GM12891 (cell line): ENCODE results near the gene GYS1.
A peak's percentile ranks its signal among the peaks of the same experiment; 100 is the strongest.

Experiments
- DNase-seq: peaks from one replicate; pipeline ENCODE4 v3.0.0; 2011; ENCODE audit warnings: low spot score; ENCODE audit not compliant: insufficient read length
- FAIRE-seq: peaks from 2 replicates; lab custom pipeline; 2011; peaks lifted over from hg19 to GRCh38; lab: Jason Lieb, UNC
- PAX5 ChIP-seq: IDR thresholded peaks from 2 replicates; pipeline ENCODE4 v1.6.1; 2011; ENCODE audit warnings: low read length, moderate library complexity, mild to moderate bottlenecking; ENCODE audit not compliant: insufficient read depth, severe bottlenecking
- POLR2A ChIP-seq: IDR thresholded peaks from 2 replicates; pipeline ENCODE4 v1.6.1; 2011; ENCODE audit warnings: low read depth, low read length, control low read depth
- POLR2AphosphoS5 ChIP-seq: IDR thresholded peaks from 2 replicates; pipeline ENCODE4 v1.6.1; 2011; ENCODE audit warnings: low read depth, low read length, control low read depth
- POU2F2 ChIP-seq: IDR thresholded peaks from 2 replicates; pipeline ENCODE4 v1.6.1; 2011; ENCODE audit warnings: low read depth, mild to moderate bottlenecking, control low read depth, low read length, moderate library complexity
- SPI1 ChIP-seq: IDR thresholded peaks from 2 replicates; pipeline ENCODE4 v1.6.1; 2011; ENCODE audit warnings: low read depth, low read length, control low read depth
- TAF1 ChIP-seq: IDR thresholded peaks from 2 replicates; pipeline ENCODE4 v1.6.1; 2011; ENCODE audit warnings: low read depth, low read length, control low read depth

The GYS1 gene

GRCh38 chr19:48959341-48960239 lies 33.5 kb downstream of the GYS1 start:
- TF ChIP-seq SPI1 (peak; percentile 82), TAF1 (no peak)
- FAIRE-seq: no peak

GRCh38 chr19:48958006-48958405 lies 35.1 kb downstream of the GYS1 start:
- FAIRE-seq (no peak), DNase-seq (no peak)
- no peak for TF ChIP-seq TAF1
- TF ChIP-seq PAX5: no peak
- TF ChIP-seq POLR2AphosphoS5: no peak
- TF ChIP-seq POU2F2: no peak
- TF ChIP-seq SPI1: no peak
- TF ChIP-seq POLR2A: no peak

More at GRCh38 chr19:48959341-48960239, 33.5 kb downstream of the GYS1 start:
- no peak for DNase-seq

- DNase-seq: no peak
- FAIRE-seq: no peak
- TF ChIP-seq POU2F2: no peak
- TF ChIP-seq TAF1: no peak
These were observed 37.7 kb downstream of the GYS1 start for GRCh38 chr19:48955308-48955958.

- DNase-seq: peak; percentile 97
- peak; percentile 99 for FAIRE-seq
- TF ChIP-seq POLR2AphosphoS5 (peak; percentile 74), TAF1 (peak; percentile 61), PAX5 (no peak), SPI1 (0 out of 2 replicates have a peak, but pooled peaks have one; percentile 26), POU2F2 (peak; percentile 50; the same call in 1 of the 2 replicates), POLR2A (peak; percentile 67; the same call in 1 of the 2 replicates)
These were observed 38.4 kb downstream of the GYS1 start, which contains the start of gene BAX for GRCh38 chr19:48954595-48955307. Gene BAX (plus strand): TSS chr19:48954875. CDS start chr19:48954929, 54 bp downstream.

GRCh38 chr19:48953990-48954594 lies 39.0 kb downstream of the GYS1 start:
- no peak for FAIRE-seq
- TF ChIP-seq PAX5 (no peak), POLR2A (no peak), TAF1 (no peak), SPI1 (no peak)
- no peak for DNase-seq

- FAIRE-seq (no peak), DNase-seq (no peak)
- TF ChIP-seq SPI1: no peak
- TF ChIP-seq TAF1: no peak
- TF ChIP-seq PAX5: no peak
- TF ChIP-seq POLR2AphosphoS5: no peak
These were observed 40.0 kb downstream of the GYS1 start for GRCh38 chr19:48953141-48953540.

- FAIRE-seq: no peak
- no peak for TF ChIP-seq POLR2AphosphoS5
- TF ChIP-seq POU2F2: no peak
- TF ChIP-seq POLR2A: no peak
- TF ChIP-seq SPI1: no peak
- no peak for TF ChIP-seq PAX5
- no peak for TF ChIP-seq TAF1
- no peak for DNase-seq
These were observed 42.1 kb downstream of the GYS1 start for GRCh38 chr19:48950830-48951519.

- no peak for TF ChIP-seq SPI1
- DNase-seq: no peak
- FAIRE-seq: no peak
These were observed 43.0 kb downstream of the GYS1 start for GRCh38 chr19:48950159-48950558.

GRCh38 chr19:48947258-48947542 lies 45.9 kb downstream of the GYS1 start:
- FAIRE-seq: no peak
- TF ChIP-seq TAF1 (no peak), POLR2A (no peak), SPI1 (no peak), POU2F2 (no peak), PAX5 (no peak), POLR2AphosphoS5 (no peak)
- no peak for DNase-seq
